Tibial artery (tissue), 4 donors: Measurements from ENCODE around the gene KRTAP15-1.

Experiments
- DNase-seq, 2 donors: peaks; one replicate each; pipeline ENCODE4 v3.0.0-alpha.2; 2019
- H3K27ac ChIP-seq, 2 donors: fragments of 200-600 bp; sonication (generic) in 1 of 2; 1 replicate in 1 of 2; 2 replicates in 1 of 2; pipeline ENCODE4 v1.5.1; 2018 to 2019; ENCODE audit warnings: mild to moderate bottlenecking in 1 of 2
- H3K27me3 ChIP-seq, 2 donors: fragments of 200-600 bp; sonication (generic) in 1 of 2; one replicate each; pipeline versions ENCODE4 v1.5.1 to v1.6.0; 2016 to 2019
- H3K36me3 ChIP-seq, 3 donors: fragments of 200-600 bp; sonication (generic) in 2 of 3; one replicate each; pipeline ENCODE4 v1.5.1; 2016 to 2019; ENCODE audit warnings: mild to moderate bottlenecking in 2 of 3
- H3K4me1 ChIP-seq, 4 donors: fragments of 200-600 bp; sonication (generic) in 2 of 4; 1 replicate in 3 of 4; 2 replicates in 1 of 4; pipeline ENCODE4 v1.5.1; 2016 to 2019
- H3K4me3 ChIP-seq, 2 donors: fragments of 200-600 bp; sonication (generic) in 1 of 2; 1 replicate in 1 of 2; 2 replicates in 1 of 2; pipeline ENCODE4 v1.5.1; 2018 to 2019; ENCODE audit warnings: mild to moderate bottlenecking in 2 of 2
- H3K9me3 ChIP-seq, 3 donors: fragments of 200-600 bp; sonication (generic) in 1 of 3; one replicate each; pipeline ENCODE4 v1.5.1; 2016 to 2019
- CTCF ChIP-seq, 2 experiments: fragments of 200-600 bp in 1 of 2; fragments of 450-650 bp in 1 of 2; IDR thresholded peaks; one replicate each; pipeline ENCODE4 v1.5.1; 2017 to 2019; ENCODE audit warnings: antibody characterized with exemption in 2 of 2, mild to moderate bottlenecking in 1 of 2, moderate library complexity in 1 of 2
- intact Hi-C: fragments of 100-400 bp; cut with DNase I; formaldehyde crosslinking; loops from one replicate; pipeline ENCODE4 v1.15.0; 2023; ENCODE audit warnings: low total_unique reads

The KRTAP15-1 gene

GRCh38 chr21:30486180-30486579 is 46.1 kb downstream of the KRTAP15-1 start:
- Histone ChIP-seq H3K27ac (no peak overlapping the region), H3K9me3 (peaks cover 0 to 7% (median 0%) of the 10 kb centered on the region in 3 donors), H3K4me3 (no peak overlapping the region), H3K4me1 (no peaks in the 10 kb centered on the region), H3K27me3 (no peaks in the 10 kb centered on the region), H3K36me3 (no peaks in the 10 kb centered on the region)
- no peak for DNase-seq
- TF ChIP-seq CTCF (IDR thresholded peaks at IDR 0.05), result no peak
- intact Hi-C loops, result no loop called here

GRCh38 chr21:30487336-30487735 is 47.3 kb downstream of the KRTAP15-1 start, which contains the start of gene KRTAP19-2:
Gene KRTAP19-2 (minus strand): TSS chr21:30487436. CDS start chr21:30487348, 88 bp downstream.
- intact Hi-C loops, result no loop called here
- H3K27me3 ChIP-seq, result no peaks in the 10 kb centered on the region
- DNase-seq, result no peak
- no peak within 1 kb of the TSS for H3K27ac ChIP-seq
- peaks cover 0 to 7% (median 0%) of the 10 kb centered on the region in 3 donors for H3K9me3 ChIP-seq
- H3K4me3 ChIP-seq, result no peak within 1 kb of the TSS
- no peaks in the 10 kb centered on the region for H3K4me1 ChIP-seq
- no peak for TF ChIP-seq CTCF (IDR thresholded peaks at IDR 0.05)
- H3K36me3 ChIP-seq, result no peaks in the 10 kb centered on the region
